Muscle of back (tissue), 10 donors: ENCODE data around the gene TRIML1. TPM values are rescaled to one million over a fixed set of nuclear protein-coding genes. Genes with fewer than 3 reads are reported as not detected.

ENCODE experiments used
- polyA plus RNA-seq, 10 donors: library from polyadenylated mRNA; unstranded; fragments of 120-200 nt; gene quantifications; one replicate each; pipeline ENCODE4 v1.2.1, GENCODE V29; 2013; ENCODE audit not compliant: insufficient read length in 10 of 10

The TRIML1 gene
- polyA plus RNA-seq, 10 donors: not detected

Other genes starting within 250 kb of the TRIML1 start
- under 1 TPM in 5 of 10 donors, not detected in 5; 0.08 to 0.54 (median 0.13) TPM for gene ZFP42, start 143.7 kb upstream of the TRIML1 start, polyA plus RNA-seq
- under 1 TPM in 1 of 10 donors, not detected in 9; 0.22 TPM for gene TRIML2, start 29.8 kb upstream of the TRIML1 start, polyA plus RNA-seq